ENCODE measurements around the gene PTPRG.

PTPRG gene

DNA sequence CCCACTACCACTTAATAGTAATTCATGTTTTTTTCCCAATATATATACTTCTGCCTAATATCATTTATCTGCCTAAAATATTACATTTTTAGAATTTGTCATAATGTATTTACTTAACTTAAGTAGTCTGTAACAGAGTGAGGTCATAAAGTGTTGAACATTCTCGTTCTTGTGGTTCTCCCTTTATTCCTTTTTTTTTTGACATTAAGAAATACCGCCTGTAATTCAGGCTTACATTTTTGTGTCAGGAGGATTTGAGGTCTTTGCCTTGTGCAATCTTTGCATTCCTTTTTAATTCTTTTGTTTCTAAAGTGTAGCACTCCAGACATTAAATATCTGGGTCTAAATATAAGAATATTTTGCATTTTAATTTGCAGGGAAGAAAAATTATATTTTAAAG lies 315.4 kb downstream of the PTPRG start:
- no peak for DNase-seq

DNA sequence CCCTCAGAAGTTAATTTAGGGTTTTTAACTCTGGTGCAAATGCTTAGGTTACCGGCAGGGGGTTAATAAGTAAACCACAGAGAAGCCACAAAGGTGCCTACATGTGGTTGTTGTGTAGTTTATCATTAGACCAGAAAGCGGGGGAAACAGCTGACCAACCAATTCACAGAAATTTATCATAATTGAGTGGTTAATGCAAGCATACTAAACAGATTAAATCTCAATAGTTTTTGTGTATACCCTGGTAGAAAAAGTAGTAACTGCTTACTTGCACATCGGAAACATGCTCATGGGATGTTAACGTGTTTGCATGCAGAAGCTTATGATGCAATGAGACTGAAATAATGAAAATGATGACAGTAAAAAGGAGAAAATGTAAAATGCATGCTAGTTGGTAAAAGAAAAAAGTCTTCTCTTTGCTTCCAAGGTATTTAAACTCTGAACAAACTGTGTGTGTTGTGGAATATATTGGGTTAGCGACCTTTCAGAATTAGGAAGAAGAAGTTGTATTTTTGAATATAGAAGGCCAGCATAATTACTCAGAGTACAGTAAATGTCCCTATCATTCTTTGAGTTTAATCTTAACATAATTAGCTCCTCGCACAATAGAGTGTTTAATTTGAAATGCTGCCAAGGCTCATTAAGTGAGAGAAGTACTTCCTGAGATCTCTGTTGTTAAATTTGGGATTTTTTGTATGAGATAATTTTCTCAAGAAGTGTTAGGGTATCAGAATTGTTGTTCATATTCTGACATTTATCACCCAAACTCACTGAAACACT lies 316.2 kb downstream of the PTPRG start:
- no peak for DNase-seq

DNA sequence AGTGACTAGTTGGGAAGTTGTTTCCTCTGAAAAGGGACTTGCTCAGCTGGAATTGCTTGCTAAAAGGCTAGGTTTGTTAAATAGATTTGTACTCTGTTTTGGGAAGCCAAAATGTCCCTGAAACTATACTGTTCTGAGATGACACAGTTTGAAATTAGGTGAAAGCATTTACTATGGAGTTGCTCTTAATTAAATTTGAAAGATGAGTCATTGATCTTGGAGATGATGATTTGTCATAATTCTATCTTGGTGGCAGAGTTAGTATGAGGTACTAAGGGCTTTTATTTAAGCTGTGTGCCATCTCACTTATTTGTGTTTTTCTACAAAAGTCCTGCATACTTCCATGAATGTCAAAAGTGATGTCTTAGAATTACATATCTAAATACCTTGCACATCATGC lies 320.9 kb downstream of the PTPRG start:
- DNase-seq: no peak

DNA sequence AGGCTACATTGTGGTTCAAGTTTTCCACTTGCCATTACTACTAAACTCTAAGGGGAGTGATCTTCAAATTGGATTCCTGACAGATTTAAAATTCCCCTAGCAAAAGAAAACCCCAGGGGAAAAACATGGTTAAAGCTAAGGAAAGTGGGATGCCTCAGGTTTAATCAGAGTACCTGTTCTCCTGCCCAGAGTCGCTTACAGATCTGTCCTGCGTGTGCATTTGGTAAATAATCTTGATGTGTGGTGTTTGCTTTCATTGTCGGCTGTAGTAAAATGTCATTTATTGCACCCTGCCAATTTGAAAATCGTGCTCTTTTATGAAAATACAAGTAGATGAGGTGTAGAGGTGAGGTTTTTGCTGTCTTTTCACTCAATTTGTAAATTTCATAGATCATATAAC lies 323.4 kb downstream of the PTPRG start:
- no peak for DNase-seq

DNA sequence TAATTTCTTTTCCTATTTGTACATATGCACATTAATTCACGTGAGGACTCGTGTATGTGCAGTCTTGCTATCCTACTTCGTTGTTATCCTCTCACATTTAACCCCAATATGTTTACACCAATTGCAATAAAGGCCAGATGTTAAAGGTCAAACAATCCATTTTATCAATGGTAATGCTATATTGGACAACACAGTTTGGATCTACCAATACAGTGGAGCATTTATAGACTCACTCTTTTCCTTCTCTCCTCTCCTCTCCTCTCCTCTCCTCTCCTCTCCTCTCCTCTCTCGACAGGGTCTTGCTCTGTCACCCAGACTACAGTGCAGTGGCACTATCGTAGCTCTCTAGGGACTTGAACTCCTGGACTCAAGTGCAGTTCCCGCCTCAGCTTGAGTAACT lies 324.0 kb downstream of the PTPRG start:
- DNase-seq: no peak

DNA sequence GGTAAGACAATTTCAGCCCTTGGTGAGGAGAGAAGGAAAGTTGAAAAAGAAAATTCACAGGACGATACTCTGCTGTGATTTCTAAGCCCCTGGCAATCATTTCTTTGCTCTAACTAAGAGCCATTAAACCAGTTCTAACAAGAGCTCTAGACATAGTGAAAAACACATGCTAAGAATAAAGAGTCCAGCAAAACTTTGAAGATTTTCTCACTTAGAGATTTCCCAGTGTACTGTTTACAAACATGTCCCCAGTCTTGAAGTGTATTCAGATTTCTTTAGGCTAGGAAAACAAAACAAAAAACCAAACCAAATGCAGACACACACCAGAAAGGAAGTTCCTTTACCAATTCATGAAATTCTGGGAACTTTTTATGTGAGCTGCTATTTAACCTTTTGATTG lies 325.8 kb downstream of the PTPRG start:
- no peak for DNase-seq

DNA sequence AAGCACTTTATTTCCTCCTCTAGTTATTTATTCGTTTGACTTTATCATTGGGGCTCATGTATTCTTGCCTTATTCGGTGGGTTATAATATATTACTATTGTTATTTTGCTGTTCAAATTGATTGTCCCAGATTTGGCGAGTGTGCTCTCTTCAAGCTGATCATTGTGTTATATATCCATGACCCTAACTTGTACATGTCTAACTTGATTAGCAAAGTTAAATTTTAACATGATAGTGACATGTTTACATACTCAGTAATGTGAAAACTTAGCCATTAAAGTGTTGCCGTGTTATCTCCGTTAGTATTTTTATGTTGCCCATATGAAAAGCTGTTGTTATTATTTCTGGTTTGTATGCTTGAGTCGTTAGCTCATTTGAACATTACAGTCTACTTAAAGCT lies 327.9 kb downstream of the PTPRG start:
- DNase-seq: no peak

DNA sequence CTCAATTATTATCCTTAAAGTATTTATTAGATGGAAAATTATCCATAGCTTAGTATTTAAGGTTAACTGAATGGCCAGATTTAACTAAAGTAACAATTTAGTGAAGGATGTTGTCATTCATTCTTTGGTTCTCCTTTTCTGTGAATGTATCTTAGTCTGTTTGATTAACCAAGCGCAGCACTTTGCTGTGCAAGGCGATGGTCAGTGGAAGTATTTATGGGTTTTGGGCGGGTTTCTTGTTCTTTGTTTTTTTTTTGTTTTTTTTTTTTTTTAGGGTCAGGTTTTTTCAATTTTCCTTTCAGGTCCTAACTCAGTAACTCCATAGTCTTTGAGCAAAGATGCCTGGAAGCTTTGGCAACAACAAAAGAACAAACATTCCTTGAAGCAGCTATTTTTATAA lies 328.8 kb downstream of the PTPRG start:
- no peak for DNase-seq

DNA sequence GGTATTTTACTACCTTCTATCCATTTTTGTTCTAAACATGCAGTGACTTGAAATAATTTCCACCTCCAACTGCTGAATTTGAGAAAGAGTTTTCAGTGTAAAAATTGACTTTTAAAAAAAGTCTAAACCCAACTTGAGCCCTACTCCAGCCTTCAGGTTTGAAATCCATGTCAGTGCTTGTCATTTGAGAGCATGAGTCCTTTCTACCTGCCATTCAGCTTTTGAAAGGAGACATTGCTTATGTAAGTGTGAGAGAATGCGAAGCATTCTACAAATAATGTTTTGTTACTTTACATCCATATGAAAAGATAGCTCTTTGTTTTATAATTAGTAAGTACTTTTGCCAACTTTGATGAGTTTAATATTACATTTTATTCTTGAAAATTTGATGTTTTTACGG lies 329.2 kb downstream of the PTPRG start:
- DNase-seq: no peak

DNA sequence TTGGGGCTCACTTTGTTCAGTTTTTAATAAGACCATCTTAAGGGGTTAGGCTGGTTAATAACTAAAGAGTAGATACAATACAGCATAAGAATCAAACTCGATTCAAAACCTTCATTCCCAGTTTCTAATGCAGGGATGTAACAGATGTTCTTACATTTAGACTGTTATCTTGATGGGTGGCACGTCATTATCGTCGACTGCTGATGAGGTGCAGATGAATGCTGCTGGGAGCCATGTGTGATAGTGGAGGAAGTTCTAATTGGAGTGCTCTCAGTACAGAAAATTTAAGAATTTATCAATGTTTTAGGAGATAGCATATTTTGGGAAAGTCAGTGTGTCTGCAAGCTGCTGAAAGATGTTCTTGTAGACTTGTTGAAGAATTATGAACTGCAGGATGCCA lies 331.5 kb downstream of the PTPRG start:
- DNase-seq: no peak

DNA sequence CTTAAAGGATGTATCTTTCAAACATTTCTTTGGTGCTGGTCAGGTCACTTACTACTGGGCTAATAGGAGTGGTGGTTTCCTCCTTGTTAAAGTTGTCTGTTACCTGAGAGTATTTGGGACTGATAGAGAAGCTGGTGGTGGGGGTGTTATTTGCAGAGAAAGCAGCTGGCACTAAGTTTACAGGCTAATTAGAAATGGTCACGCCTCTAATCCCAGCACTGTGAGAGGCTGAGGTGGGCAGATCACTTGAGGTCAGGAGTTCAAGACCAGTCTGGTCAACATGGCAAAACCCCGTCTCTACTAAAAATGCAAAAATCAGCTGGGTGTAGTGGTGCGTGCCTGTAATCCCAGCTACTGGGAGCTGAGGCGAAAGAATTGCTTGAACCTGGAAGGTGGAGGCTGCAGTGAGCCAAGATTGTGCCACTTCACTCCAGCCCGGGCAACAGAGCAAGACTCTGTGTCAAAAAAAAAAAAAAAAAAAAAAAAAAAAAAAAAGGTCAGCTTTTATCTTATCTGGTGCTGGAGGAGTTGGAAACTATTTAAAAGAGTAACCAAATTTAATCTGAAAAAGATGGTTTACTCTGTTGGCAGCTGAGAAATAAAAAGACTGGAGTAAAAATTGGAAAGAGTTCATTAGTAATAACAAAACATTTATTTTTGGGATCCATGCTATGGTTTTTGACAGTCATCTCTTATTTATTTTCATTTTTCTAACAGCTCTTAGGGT lies 332.6 kb downstream of the PTPRG start:
- DNase-seq: no peak

DNA sequence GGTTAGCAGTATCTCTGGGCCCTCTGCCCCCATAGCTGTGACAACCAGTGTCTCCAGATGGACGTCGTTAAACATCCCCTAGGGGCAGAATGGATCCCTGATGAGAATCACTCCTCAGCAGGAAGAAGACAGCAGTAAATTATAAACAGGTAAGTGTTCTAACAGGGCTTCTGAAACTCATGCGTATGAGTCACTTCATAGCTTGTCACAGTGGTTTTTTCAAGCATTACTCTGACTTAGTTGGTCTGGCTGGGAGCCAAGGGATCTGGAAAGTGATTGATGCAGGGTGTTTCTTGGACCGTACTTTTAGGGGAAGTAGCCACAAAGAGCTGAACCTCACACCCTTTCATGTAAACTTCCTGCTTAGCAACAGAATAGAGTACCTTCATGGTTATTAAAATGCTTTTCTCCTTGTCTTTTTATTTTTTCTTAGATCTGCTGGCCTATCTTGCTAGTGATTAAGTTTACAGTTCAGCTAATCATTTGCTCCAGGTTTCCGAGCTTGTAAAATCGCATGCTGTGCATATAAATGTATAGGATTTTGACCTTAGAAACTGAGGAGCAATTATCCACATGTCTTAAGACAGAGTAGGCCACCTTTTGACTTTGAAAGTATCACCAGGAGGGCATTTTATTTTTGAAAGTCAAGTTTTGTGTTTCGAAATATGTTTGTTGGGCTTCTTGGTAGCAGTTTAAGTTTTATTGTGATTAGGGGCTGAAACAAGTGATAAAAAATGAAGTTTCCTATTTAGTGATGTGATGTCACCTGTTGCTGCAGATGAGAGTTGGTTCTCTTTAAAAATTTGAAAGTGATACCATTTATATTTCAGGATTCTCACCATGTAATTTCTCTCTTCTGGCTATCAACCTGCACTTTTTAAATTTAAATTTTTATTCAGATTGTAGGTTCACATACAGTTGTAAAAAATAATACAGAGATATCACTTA lies 333.9 kb downstream of the PTPRG start:
- DNase-seq: no peak

DNA sequence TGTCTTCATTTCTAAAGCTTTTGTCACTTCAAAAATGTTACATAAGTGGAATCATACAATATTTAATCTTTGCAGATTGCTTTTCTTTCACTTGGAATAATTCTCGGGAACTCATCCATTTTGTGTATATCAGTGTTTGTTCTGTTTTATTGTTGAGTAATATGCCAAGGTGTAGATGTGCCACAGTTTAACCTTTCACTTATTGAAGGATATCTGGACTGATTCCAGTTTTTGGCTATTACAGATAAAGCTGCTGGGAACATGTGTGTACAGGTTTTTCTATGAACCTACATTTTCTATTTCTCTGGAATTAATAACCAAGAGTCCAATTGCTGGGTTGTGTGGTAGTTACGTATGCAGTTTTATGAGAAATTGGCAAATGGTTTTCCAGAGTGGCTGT lies 334.9 kb downstream of the PTPRG start:
- DNase-seq: no peak

DNA sequence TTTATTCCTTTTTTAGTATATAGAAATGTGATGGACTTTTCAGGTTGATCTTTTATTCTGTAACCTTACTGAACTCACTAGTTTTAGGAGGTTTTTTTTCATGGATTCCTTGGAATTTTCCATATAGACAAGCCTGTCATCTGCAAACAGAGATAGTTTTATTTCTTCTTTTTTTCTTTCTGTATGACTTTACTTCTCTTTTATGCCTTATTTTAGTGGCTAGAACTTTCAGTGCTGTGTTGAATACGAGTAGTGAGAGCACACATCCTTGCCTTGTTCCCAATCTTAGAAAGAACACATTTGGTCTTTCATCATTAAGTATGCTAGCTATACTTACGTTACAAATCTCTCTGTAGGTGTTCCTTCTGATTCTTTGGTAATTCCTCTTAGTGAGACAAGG lies 336.5 kb downstream of the PTPRG start:
- DNase-seq: no peak

DNA sequence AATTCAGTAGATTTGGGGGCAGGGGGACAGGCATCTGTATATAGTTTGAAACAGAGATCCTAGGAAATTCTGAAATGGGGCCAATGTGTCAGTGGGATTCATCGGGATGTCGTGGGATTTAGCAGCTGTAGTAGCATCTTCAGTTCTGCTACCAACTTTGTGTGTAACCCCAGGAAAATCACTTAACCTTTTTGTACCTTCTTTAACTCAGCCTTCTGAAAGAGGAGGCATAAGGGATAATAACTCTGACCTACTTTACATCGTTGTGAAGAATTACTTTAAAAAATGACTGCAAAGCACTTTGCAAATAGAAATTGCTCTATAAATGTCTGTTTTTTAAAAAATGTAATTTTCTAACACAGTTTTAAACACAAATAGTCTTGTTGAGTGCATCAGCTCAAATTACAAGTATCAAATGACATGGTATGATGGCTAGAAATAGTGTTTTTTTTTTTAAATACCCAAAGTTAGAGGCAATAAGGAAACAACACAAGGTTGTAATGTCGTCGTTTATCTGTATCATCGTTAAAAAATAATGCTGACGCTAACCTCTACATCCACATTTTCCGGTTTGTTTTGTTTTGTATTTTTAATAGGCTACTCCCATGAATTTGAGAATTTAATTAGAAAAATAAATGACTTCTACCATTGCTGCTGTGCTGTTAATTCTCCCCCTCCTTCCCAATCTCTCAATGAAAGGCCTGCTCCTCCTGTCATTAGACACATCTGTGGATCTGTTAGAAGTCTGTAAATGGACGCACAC lies 338.5 kb downstream of the PTPRG start:
- DNase-seq: no peak

DNA sequence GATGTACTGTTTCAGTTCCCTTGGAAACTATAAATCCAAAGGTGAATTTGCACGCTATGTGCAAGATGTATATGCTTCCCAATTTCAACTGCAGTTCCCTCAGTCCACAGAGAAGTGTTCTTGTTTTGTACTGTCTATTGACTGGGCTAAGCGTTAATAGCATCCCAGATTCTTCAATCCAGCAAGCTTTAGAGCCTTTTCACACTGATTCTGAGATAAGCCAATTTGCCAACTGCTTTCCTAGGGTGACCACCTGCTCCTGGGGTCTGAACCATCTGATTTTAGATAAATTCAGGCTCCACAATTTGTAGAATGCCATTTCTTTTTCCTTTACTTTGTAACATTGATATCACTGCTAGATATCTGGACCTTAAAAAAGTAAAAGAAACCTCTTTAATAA lies 340.1 kb downstream of the PTPRG start:
- no peak for DNase-seq

DNA sequence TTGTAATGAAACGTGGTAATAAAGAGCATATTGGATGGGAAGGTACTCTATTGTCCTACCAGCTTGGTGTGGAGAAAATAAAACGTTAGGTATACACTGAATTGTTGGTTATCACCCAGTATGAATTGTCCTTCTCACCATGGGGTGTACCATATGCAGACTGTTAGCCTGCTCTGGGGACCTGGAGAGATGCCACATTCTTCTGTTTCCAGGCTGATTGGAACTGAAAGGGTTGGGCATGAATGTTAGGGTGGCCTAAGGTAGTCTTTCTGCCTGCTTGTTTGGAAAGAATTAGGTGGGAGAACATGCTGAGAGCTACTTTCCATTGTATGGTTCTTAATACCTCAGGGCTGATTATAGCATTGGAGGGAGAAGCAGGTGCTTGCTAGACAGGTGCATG lies 340.6 kb downstream of the PTPRG start:
- no peak for DNase-seq

DNA sequence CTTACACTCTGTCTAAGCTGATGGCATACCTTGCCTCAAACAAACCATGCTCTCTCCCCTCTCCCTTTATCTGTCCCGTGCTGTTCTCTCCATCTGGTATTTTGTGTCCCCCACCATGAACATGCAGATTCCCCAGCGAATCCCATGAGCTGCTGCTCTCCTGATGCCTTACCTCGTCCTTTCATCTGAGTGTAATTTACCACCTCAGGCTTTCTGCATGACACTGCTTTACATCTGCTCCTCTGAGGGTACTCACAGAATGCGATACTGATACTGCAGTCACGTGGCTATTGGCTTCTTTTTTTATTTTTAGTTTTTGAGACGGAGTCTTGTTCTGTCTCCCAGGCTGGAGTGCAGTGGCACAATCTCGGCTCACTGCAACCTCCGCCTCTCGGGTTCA lies 341.7 kb downstream of the PTPRG start:
- no peak for DNase-seq

DNA sequence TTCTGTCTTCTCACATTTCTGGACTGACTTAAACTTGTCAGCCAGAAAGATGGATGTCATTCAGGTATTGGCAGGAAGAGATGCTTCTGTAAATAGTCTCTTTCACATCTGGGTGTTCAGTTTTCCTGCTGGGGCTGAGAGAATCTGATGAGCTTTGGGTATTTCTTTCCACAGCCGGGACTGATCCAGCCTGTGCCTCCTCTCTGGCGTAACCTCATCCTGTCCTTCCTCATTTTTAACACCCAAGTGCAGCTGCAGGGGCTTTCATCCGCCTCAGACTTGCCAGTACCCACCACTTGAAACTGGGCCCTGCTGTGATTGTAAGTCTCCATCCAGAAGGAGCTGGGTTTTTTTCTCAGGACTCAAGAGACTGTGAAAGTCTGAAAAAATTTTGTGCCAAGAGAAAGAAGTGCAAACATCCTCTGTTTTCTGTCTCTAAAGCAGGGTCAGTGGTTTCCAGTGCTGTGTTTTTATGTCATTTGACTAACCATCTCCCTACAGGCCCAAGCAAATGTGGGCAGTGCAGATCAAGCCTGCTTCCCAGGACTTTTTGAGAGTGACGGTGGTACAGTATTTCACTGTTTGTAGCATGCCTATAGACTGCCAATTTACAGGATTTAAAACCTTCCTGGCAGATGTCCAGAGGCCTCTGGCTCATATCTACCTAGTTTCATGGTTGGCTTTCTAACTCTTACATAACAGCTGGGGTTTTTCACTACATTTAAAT lies 342.7 kb downstream of the PTPRG start:
- no peak for DNase-seq

DNA sequence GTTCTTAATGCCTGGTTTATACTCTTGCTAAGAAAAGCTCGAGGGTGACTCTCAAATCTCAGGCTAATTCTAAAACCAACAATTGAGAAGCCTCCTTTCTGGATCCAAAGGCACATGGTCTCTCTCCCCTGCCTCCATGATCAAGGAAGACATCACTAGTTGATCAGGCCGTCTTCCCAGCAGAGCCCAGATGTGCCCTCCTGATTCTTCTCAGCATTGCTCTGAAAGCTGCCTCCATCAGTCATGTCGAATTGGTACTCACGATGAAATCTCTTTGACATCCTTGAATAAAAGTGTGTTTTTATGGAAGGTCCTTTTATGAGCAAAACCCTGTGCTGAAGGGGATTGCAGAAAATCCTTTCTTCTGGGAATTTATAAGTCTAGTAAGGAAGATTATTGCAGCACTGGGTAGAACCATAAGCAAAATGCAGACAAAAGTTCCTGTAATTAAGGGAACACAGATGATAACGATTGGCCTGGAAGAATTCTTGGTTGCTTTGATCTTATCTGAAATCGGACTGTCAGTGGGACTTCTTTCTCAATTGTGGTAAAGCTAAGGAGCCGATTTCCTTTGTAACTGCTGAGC lies 345.9 kb downstream of the PTPRG start:
- no peak for DNase-seq

DNA sequence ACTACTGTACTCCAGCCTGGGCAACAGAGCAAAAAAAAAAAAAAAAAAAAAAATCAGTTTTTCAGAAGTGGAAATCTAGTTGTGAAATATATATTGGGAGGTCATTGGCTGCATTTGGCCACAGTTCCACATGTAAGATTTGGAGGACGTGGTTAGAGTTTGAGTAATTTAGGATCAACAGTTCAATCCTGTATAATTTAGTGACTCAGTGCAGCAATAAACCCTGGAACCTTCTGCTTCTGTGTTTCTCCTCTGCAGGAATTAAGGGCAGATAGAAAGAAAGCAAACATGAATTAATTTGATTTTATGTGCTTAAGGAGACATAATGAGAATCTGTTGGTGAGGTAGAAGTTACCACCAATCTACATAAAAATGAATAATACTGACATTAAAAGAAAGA lies 347.0 kb downstream of the PTPRG start:
- no peak for DNase-seq

DNA sequence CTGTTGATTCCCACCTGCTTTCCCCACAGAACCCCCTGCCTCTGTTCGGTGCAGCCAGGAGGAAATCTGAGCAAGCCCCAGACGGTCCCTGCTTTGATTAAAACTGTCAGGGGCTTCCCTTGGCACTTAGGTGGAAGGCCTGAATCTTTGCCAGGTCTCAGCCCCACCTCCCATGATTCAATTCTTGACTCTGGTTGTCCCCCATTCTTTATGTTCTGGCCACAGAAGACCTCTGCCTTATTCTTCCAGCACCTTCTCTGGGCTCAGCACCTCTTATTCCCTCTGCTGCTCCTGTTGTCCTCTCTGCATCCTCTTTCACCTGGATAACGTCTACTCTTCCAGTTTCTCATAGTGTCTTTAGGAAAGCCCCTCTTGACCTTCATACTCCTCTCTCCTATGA lies 349.4 kb downstream of the PTPRG start:
- DNase-seq: no peak
